A549 (cell line): Measurements from ENCODE around the gene DNM1. TPM values are rescaled to one million over a fixed set of nuclear protein-coding genes. Genes with fewer than 3 reads are reported as not detected.

Experiments used
- ATAC-seq, 2 experiments: fragments of 200-7000 bp in 1 of 2; fragments of >200 bp in 1 of 2; cut with Nextera tagmentation in 1 of 2; cut with Tn5 transposase in 1 of 2; 3 replicates each; pipeline versions ENCODE4 v1.8.0 to v1.9.1; 2018 to 2020; ENCODE audit warnings: mild to moderate bottlenecking in 1 of 2, moderate library complexity in 1 of 2
- CTCF ChIA-PET: fragments of 300-600 bp; sonication (Branson Sonifier 250); formaldehyde crosslinking; extraction: SDS; loops from one replicate; lab custom pipeline; 2021; ENCODE audit warnings: antibody characterized with exemption, inconsistent platforms; lab: Yijun Ruan, JAX
- POLR2A ChIA-PET: fragments of 350-600 bp; formaldehyde crosslinking; extraction: SDS; loops from one replicate; lab custom pipeline; 2021; ENCODE audit warnings: antibody characterized with exemption, inconsistent platforms; lab: Yijun Ruan, JAX
- DNase-seq, 2 experiments: peaks; one replicate each; pipeline versions ENCODE4 v3.0.0 to v3.0.0-alpha.2; 2011 to 2016; ENCODE audit warnings: low read depth in 1 of 2, low spot score in 1 of 2
- FAIRE-seq: peaks from 2 replicates; lab custom pipeline; 2011; peaks lifted over from hg19 to GRCh38; lab: Jason Lieb, UNC
- H3K27ac ChIP-seq, 2 experiments: fragments of >200 bp; sonication (Bioruptor Twin); formaldehyde crosslinking; 3 replicates each; pipeline ENCODE4 v1.5.1; 2016 to 2017
- H3K4me1 ChIP-seq: fragments of >200 bp; sonication (Bioruptor Twin); formaldehyde crosslinking; 3 replicates; pipeline ENCODE4 v1.6.1; 2016
- H3K4me2 ChIP-seq: fragments of >200 bp; sonication (Bioruptor Twin); formaldehyde crosslinking; 3 replicates; pipeline ENCODE4 v1.6.1; 2016
- H3K4me3 ChIP-seq: fragments of >200 bp; sonication (Bioruptor Twin); formaldehyde crosslinking; 3 replicates; pipeline ENCODE4 v1.5.1; 2016
- H3K9me3 ChIP-seq: fragments of >200 bp; sonication (Bioruptor Twin); formaldehyde crosslinking; 3 replicates; pipeline ENCODE4 v1.6.1; 2016
- E2F6 ChIP-seq: IDR thresholded peaks from 2 replicates; pipeline ENCODE4 v1.6.1; 2012; ENCODE audit warnings: low read depth, borderline replicate concordance
- EHF ChIP-seq: fragments of 250-450 bp; sonication (Bioruptor Pico); IDR thresholded peaks from 2 replicates; pipeline ENCODE4 v1.5.0; 2020; ENCODE audit warnings: mild to moderate bottlenecking
- EHMT2 ChIP-seq: fragments of 200-600 bp; sonication (generic); IDR thresholded peaks from 2 replicates; pipeline ENCODE4 v1.6.1; 2016; ENCODE audit warnings: antibody characterized with exemption, low read depth, mild to moderate bottlenecking, moderate library complexity
- GATA3 ChIP-seq: IDR thresholded peaks from 2 replicates; pipeline ENCODE4 v1.6.1; 2012; ENCODE audit warnings: borderline replicate concordance
- HDAC2 ChIP-seq: fragments of 200-600 bp; sonication (generic); IDR thresholded peaks from 2 replicates; pipeline ENCODE4 v1.6.1; 2016
- HEYL ChIP-seq: fragments of 250-450 bp; sonication (Bioruptor Pico); IDR thresholded peaks from 2 replicates; pipeline ENCODE4 v1.8.0; 2021; ENCODE audit warnings: mild to moderate bottlenecking, moderate library complexity
- HMGXB4 ChIP-seq: fragments of 250-450 bp; sonication (Bioruptor Pico); IDR thresholded peaks from 2 replicates; pipeline ENCODE4 v1.5.0; 2021; ENCODE audit warnings: mild to moderate bottlenecking, moderate library complexity, borderline replicate concordance
- HOXB13 ChIP-seq: fragments of 250-450 bp; sonication (Bioruptor Pico); IDR thresholded peaks from 2 replicates; pipeline ENCODE4 v1.5.0; 2020; ENCODE audit warnings: low read depth, mild to moderate bottlenecking, moderate library complexity
- HOXB5 ChIP-seq: fragments of 250-450 bp; sonication (Bioruptor Pico); IDR thresholded peaks from 2 replicates; pipeline ENCODE4 v1.5.0; 2020; ENCODE audit warnings: mild to moderate bottlenecking, moderate library complexity
- KDM1A ChIP-seq: fragments of 200-600 bp; sonication (generic); IDR thresholded peaks from 2 replicates; pipeline ENCODE4 v1.6.1; 2016; ENCODE audit warnings: low read depth, mild to moderate bottlenecking
- MAFK ChIP-seq: fragments of 450-650 bp; IDR thresholded peaks from 2 replicates; pipeline ENCODE4 v1.6.1; 2014; ENCODE audit not compliant: partially characterized antibody
- MAX ChIP-seq: IDR thresholded peaks from 2 replicates; pipeline ENCODE4 v1.6.1; 2012
- MAZ ChIP-seq: fragments of 150-350 bp; IDR thresholded peaks from 2 replicates; pipeline ENCODE4 v1.6.1; 2014; ENCODE audit warnings: antibody characterized with exemption, low read depth, low read length, borderline replicate concordance
- NFE2L2 ChIP-seq: fragments of 150-350 bp; conservative IDR thresholded peaks from 2 replicates; pipeline ENCODE4 v1.6.1; 2014; ENCODE audit warnings: low read length
- POLR2AphosphoS2 ChIP-seq: conservative IDR thresholded peaks from 2 replicates; pipeline ENCODE4 v1.6.1; 2012; ENCODE audit warnings: low read length, improper control_type of control experiment, inconsistent platforms
- RARB ChIP-seq: fragments of 250-450 bp; sonication (Bioruptor Pico); IDR thresholded peaks from 2 replicates; pipeline ENCODE4 v1.8.0; 2021; ENCODE audit warnings: mild to moderate bottlenecking, moderate library complexity
- RFX5 ChIP-seq: fragments of 450-650 bp; IDR thresholded peaks from 2 replicates; pipeline ENCODE4 v1.7.1; 2014; ENCODE audit warnings: antibody characterized with exemption, mild to moderate bottlenecking, moderate library complexity
- ZFP36 ChIP-seq: fragments of 450-650 bp; IDR thresholded peaks from 2 replicates; pipeline ENCODE4 v1.6.1; 2014; ENCODE audit warnings: borderline replicate concordance; ENCODE audit not compliant: partially characterized antibody
- ZNF302 ChIP-seq: fragments of 250-450 bp; sonication (Bioruptor Pico); IDR thresholded peaks from 2 replicates; pipeline ENCODE4 v1.9.0; 2021; ENCODE audit warnings: inconsistent platforms, mild to moderate bottlenecking, moderate library complexity
- WGBS: methylation state at CpG from one replicate; pipeline ENCODE4 v1.1.6; 2017; ENCODE audit errors: missing lambda C conversion rate; 5-methylcytosine and 5-hydroxymethylcytosine counted together
- polyA plus RNA-seq, 4 experiments: library from polyadenylated mRNA; depleted of rRNA in 3 of 4; stranded (reverse); fragments of >200 nt; fragmentation: RNase III in 1 of 4; extraction: RNeasy Plus Mini Kit Qiagen cat#74134 plus additional on column Dnase treatment in 1 of 4; gene quantifications; 2 replicates in 3 of 4; 3 replicates in 1 of 4; pipeline ENCODE4 v1.2.3, GENCODE V29; 2011 to 2017

DNM1 gene
- polyA plus RNA-seq, 2 of the 4 experiments (the other 2 are of a cell fraction), result 60.2 to 139 TPM

GRCh38 chr9:128161215-128161902 is 41.8 kb upstream of the DNM1 start:
- no peak for DNase-seq
- ChIA-PET CTCF (interaction anchor here (0.9 to 3.2 kb wide), 9 partner anchors 9 to 44 kb away, joined by 3 to 14 read pairs (median 4); no protein-coding TSS in a partner anchor), POLR2A (interaction anchor here (0.9 to 1.1 kb wide), 3 partner anchors 9 to 33 kb away, joined by 3 to 4 read pairs (median 3); no protein-coding TSS in a partner anchor)
- H3K4me1 ChIP-seq, result peaks cover 11% of the 10 kb centered on the region; the same call in 1 of the 3 replicates
- WGBS, result 94% methylated on average over 13 of the region's 13 CpGs
- no peak overlapping the region for H3K27ac ChIP-seq
- TF ChIP-seq NFE2L2 (no peak), EHF (no peak), MAZ (no peak)
- peak overlapping the region; percentile 98 for H3K4me2 ChIP-seq
- no peaks in the 10 kb centered on the region for H3K9me3 ChIP-seq
- no peak overlapping the region for H3K4me3 ChIP-seq
- FAIRE-seq, result no peak
- no peak for ATAC-seq

GRCh38 chr9:128162215-128163026 is 40.8 kb upstream of the DNM1 start:
- CTCF ChIA-PET, result interaction anchor here (0.9 to 1.2 kb wide), 3 partner anchors 11 to 25 kb away, joined by 3 to 7 read pairs (median 3); no protein-coding TSS in a partner anchor
- H3K9me3 ChIP-seq, result no peaks in the 10 kb centered on the region
- H3K4me2 ChIP-seq, result no peak overlapping the region
- H3K4me1 ChIP-seq, result peaks cover 11% of the 10 kb centered on the region; the same call in 1 of the 3 replicates
- no peak overlapping the region for H3K4me3 ChIP-seq
- POLR2A ChIA-PET, result interaction anchor here (0.9 kb wide), 2 partner anchors 31 to 34 kb away, joined by 3 to 4 read pairs; no protein-coding TSS in a partner anchor
- ATAC-seq, result no peak
- no peak for DNase-seq
- FAIRE-seq, result no peak
- 80% methylated on average over 8 of the region's 10 CpGs for WGBS
- no peak overlapping the region for H3K27ac ChIP-seq
- TF ChIP-seq ZFP36 (peak; percentile 82), HOXB13 (CRISPR knock-in tag) (no peak)

- Histone ChIP-seq H3K9me3 (no peaks in the 10 kb centered on the region), H3K4me3 (no peak overlapping the region), H3K27ac (no peak overlapping the region), H3K4me1 (peaks cover 11% of the 10 kb centered on the region; the same call in 1 of the 3 replicates), H3K4me2 (no peak overlapping the region)
- CTCF ChIA-PET, result interaction anchor here (1.0 kb wide), 1 partner anchor 18 kb away, joined by 3 read pairs; no protein-coding TSS in a partner anchor
- no peak for FAIRE-seq
- TF ChIP-seq RFX5 (no peak), KDM1A (no peak), POLR2AphosphoS2 (no peak), HEYL (CRISPR knock-in tag) (no peak), EHMT2 (no peak), RARB (CRISPR knock-in tag) (no peak), MAX (no peak), MAFK (no peak), ZNF302 (CRISPR knock-in tag) (no peak), HMGXB4 (CRISPR knock-in tag) (no peak), E2F6 (no peak), GATA3 (no peak), HOXB5 (CRISPR knock-in tag) (no peak), MAZ (no peak), HDAC2 (no peak)
- POLR2A ChIA-PET, result no interaction called here
- 91% methylated on average over 6 of the region's 6 CpGs for WGBS
- no peak for ATAC-seq
- no peak for DNase-seq
These were observed 40.1 kb upstream of the DNM1 start for GRCh38 chr9:128163027-128163515.
